HepG2 (cell line): Measurements from ENCODE around the gene NCS1. TPM values are rescaled to one million over a fixed set of nuclear protein-coding genes. Genes with fewer than 3 reads are reported as not detected.

ENCODE experiments used
- ATAC-seq: fragments of 200-7000 bp; cut with Tn5 transposase; 3 replicates; pipeline ENCODE4 v1.9.1; 2020; ENCODE audit warnings: mild to moderate bottlenecking, moderate library complexity
- BruUV-seq: library from RNA; stranded (reverse); fragments of 400-500 nt; replicated peaks from 2 replicates; lab custom pipeline; 2021; lab: Mats Ljungman, UMichigan
- CTCF ChIA-PET: fragments of 300-600 bp; formaldehyde crosslinking; extraction: SDS; loops from one replicate; lab custom pipeline; 2021; ENCODE audit warnings: low total read pairs, inconsistent platforms, low intra/inter-chr PET ratio; lab: Yijun Ruan, JAX
- POLR2A ChIA-PET: fragments of 350-600 bp; sonication (Branson Sonifier 250); formaldehyde crosslinking; loops from one replicate; lab custom pipeline; 2020; ENCODE audit warnings: antibody characterized with exemption, inconsistent platforms; lab: Yijun Ruan, JAX
- DNase-seq: peaks from one replicate; pipeline ENCODE4 v3.0.0-alpha.2; 2015; ENCODE audit warnings: low spot score
- FAIRE-seq: peaks from 3 replicates; lab custom pipeline; 2011; peaks lifted over from hg19 to GRCh38; lab: Jason Lieb, UNC
- H2AFZ ChIP-seq: one replicate; pipeline ENCODE4 v1.6.1; 2011; ENCODE audit warnings: low read length, inconsistent platforms
- H3K27ac ChIP-seq: fragments of 300-600 bp; 3 replicates; pipeline ENCODE4 v1.8.0; 2011; ENCODE audit warnings: mixed run types, mild to moderate bottlenecking, mixed read lengths, low read length, inconsistent platforms; ENCODE audit not compliant: insufficient read depth; ENCODE audit errors: extremely low read length
- H3K27me3 ChIP-seq, 2 experiments: fragments of 200-600 bp in 1 of 2; 2 replicates in 1 of 2; 3 replicates in 1 of 2; pipeline versions ENCODE4 v1.6.0 to v1.8.0; 2011; ENCODE audit warnings: low read length in 2 of 2, mild to moderate bottlenecking in 2 of 2, moderate library complexity in 2 of 2, inconsistent platforms in 1 of 2; ENCODE audit not compliant: insufficient read depth in 2 of 2, control insufficient read depth in 1 of 2
- H3K36me3 ChIP-seq, 2 experiments: fragments of 200-600 bp in 1 of 2; replicated peaks in 1 of 2; 2 replicates in 1 of 2; 3 replicates in 1 of 2; pipeline versions ENCODE4 v1.5.1 to v1.8.0; 2011; ENCODE audit warnings: low read length in 2 of 2, inconsistent platforms in 1 of 2; ENCODE audit not compliant: insufficient read depth in 2 of 2, control insufficient read depth in 1 of 2
- H3K4me1 ChIP-seq: 2 replicates; pipeline ENCODE4 v1.5.1; 2012; ENCODE audit warnings: low read length, inconsistent platforms; ENCODE audit not compliant: insufficient read depth
- H3K4me2 ChIP-seq: 2 replicates; pipeline ENCODE4 v1.6.0; 2011; ENCODE audit warnings: low read depth, low read length, inconsistent platforms
- H3K4me3 ChIP-seq, 3 experiments: fragments of 200-600 bp in 1 of 3; sonication (generic), shearing (Covaris generic) in 1 of 3; replicated peaks in 1 of 3; 2 replicates each; pipeline ENCODE4 v1.5.1; 2011 to 2016; ENCODE audit warnings: low read length in 3 of 3, inconsistent platforms in 2 of 3, low read depth in 2 of 3, mild to moderate bottlenecking in 2 of 3, control low read depth in 1 of 3, mixed read lengths in 1 of 3; ENCODE audit not compliant: insufficient read depth in 1 of 3
- H3K79me2 ChIP-seq: one replicate; pipeline ENCODE4 v1.6.1; 2011; ENCODE audit warnings: low read length, inconsistent platforms; ENCODE audit not compliant: insufficient read depth
- H3K9ac ChIP-seq: 2 replicates; pipeline ENCODE4 v1.6.0; 2011; ENCODE audit warnings: mild to moderate bottlenecking, low read depth, low read length, inconsistent platforms; ENCODE audit not compliant: insufficient read depth
- H3K9me3 ChIP-seq: 2 replicates; pipeline ENCODE4 v1.5.1; 2012; ENCODE audit warnings: mild to moderate bottlenecking, low read length
- H4K20me1 ChIP-seq: 2 replicates; pipeline ENCODE4 v1.6.0; 2011; ENCODE audit warnings: inconsistent platforms, mild to moderate bottlenecking, low read length, moderate library complexity; ENCODE audit not compliant: insufficient read depth
- CCDC6 ChIP-seq: sonication (generic); formaldehyde crosslinking; IDR thresholded peaks from 2 replicates; pipeline ENCODE4 v1.8.1; 2022; ENCODE audit warnings: mild to moderate bottlenecking, missing genetic modification reagents, moderate library complexity
- ZNF121 ChIP-seq: sonication (generic); formaldehyde crosslinking; IDR thresholded peaks from 2 replicates; pipeline ENCODE4 v1.5.0; 2020; ENCODE audit warnings: mild to moderate bottlenecking, missing genetic modification reagents
- WGBS: methylation state at CpG from one replicate; pipeline ENCODE4 v1.1.6; 2017; ENCODE audit warnings: low lambda C conversion rate; 5-methylcytosine and 5-hydroxymethylcytosine counted together
- in situ Hi-C: cut with HindIII; loops from 2 replicates; pipeline ENCODE4 v1.10.0; 2017; ENCODE audit warnings: low pct_unique_long_range_greater_than_20kb; ENCODE audit not compliant: extremely low pct_ligation_motif_present
- intact Hi-C: fragments of 100-400 bp; cut with micrococcal nuclease; formaldehyde crosslinking; loops from one replicate; pipeline ENCODE4 v1.10.0; 2022; ENCODE audit not compliant: unreplicated experiment
- polyA plus RNA-seq, 8 experiments: library from polyadenylated mRNA; depleted of rRNA in 3 of 8; stranded (reverse) in 7 of 8; unstranded in 1 of 8; fragments of >200 nt; fragmentation: Illumina TruSeq in 4 of 8; extraction: Trizol in 4 of 8; gene quantifications; 2 replicates each; pipeline versions ENCODE4 v1.2.1 to v1.2.3, GENCODE V29; 2011 to 2016; ENCODE audit warnings: low read depth in 4 of 8, missing spikeins in 1 of 8, mixed read lengths in 1 of 8; ENCODE audit not compliant: insufficient read depth in 1 of 8
- total RNA-seq, 5 experiments: library from RNA; depleted of rRNA; stranded (reverse); fragments of >200 nt; fragmentation: Illumina TruSeq; extraction: Trizol; gene quantifications; 2 replicates each; pipeline ENCODE4 v1.2.3, GENCODE V29; 2016; ENCODE audit warnings: low read depth in 1 of 5
- TF ChIP-seq, protein P1 (sequence below): sonication (generic); formaldehyde crosslinking; IDR thresholded peaks from 2 replicates; pipeline ENCODE4 v1.5.0; 2020; ENCODE audit warnings: missing genetic modification reagents

NCS1 gene
- total and polyA plus RNA-seq, 2 of the 13 experiments (the other 11 are each of a cell fraction or from before 2014, with no cell fraction given): 4.7 to 6.1 TPM

DNA sequence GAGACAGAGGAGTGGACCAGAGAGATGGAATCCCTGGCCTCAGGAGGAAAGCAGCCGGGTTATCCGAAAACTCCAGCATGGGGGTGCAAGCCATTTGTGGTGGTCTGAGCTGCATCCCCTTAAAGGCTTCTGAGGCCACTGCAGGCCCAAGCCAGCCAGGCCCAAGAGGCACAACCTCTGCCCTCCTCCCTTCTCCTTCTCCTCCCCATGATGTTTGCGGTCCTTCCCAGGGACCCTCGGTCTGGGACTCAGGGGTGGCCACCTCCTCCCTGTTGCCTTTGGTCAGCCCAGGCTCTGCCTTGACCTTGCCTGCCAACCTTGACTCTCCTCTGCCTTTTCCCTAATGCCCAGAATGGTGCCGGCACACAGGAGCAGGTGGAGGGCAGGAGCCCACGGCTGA lies 4.6 kb downstream of the NCS1 start:
- no peak overlapping the region for H3K27ac ChIP-seq
- peaks cover 9% of the 10 kb centered on the region; the same call in 1 of the 2 replicates for H3K4me1 ChIP-seq
- in situ Hi-C loops (no loop called here), intact Hi-C loops (loop anchor here (1.0 kb wide), 1 partner anchor 15 kb away; no protein-coding TSS in a partner anchor)
- no peak overlapping the region for H3K4me2 ChIP-seq
- WGBS: 90% methylated on average over 5 of the region's 6 CpGs
- H3K4me3 ChIP-seq: no peak overlapping the region
- no peaks in the 10 kb centered on the region for H3K79me2 ChIP-seq
- no peak overlapping the region for H2AFZ ChIP-seq
- no peak overlapping the region for H3K9ac ChIP-seq
- H3K36me3 ChIP-seq: no peaks in the 10 kb centered on the region
- no peak for TF ChIP-seq CCDC6 (CRISPR knock-in tag)
- no TSS peak for BruUV-seq
- FAIRE-seq (no peak), DNase-seq (no peak), ATAC-seq (no peak)
- H3K27me3 ChIP-seq: peaks cover under 1% of the 10 kb centered on the region in 2 experiments; a peak in 2 of 5 replicates
- no peaks in the 10 kb centered on the region for H4K20me1 ChIP-seq
- CTCF ChIA-PET: no interaction called here
- no peaks in the 10 kb centered on the region for H3K9me3 ChIP-seq
- POLR2A ChIA-PET: no interaction called here

DNA sequence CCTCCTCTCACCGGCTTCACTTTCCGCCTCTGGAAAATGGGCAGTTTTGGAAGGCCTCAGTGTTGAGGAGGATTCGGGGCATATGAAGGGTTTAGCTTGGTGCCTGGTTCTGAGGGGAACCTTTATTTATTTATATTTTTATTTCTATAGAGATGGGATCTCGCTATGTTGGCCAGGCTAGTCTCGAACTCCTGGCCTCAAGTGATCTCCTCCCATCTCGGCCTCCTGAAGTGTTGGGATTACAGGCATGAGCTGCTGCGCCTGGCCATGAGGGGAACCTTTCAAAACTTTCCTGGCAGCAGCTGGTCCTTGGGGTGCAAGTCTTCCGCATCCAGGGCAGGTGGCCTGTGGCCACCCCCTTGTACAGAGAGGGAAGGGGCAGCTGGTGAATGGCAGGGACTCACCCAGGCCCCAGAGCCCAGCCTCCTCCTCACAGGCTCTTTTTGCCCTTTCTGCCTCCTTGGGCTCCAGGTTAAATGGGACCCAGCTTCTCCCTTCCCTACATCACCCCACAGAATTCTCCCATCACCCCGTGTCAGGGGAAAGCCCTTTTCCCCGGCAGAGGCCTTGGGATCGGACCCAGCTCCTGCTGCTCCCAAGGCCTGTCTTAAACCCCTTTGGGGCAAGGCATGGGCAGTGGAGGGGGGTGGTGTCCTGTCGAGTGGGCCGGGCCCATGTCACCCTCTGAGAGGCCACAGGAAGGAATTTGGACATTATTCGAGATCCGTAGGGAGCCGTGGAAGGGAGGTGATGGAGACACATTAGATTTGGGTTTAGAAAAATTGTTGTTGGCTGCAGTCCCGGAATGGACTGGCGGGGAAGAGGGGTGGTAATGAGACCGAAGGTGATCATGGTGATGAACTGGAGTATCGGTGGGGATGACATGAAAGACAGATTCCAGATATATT lies 5.9 kb downstream of the NCS1 start:
- no peaks in the 10 kb centered on the region for H3K36me3 ChIP-seq
- no peaks in the 10 kb centered on the region for H3K9me3 ChIP-seq
- ATAC-seq (no peak), FAIRE-seq (no peak), DNase-seq (no peak)
- no peaks in the 10 kb centered on the region for H4K20me1 ChIP-seq
- H3K4me1 ChIP-seq: peaks cover 11% of the 10 kb centered on the region
- no peak overlapping the region for H3K27ac ChIP-seq
- H2AFZ ChIP-seq: no peak overlapping the region
- H3K4me2 ChIP-seq: no peak overlapping the region
- in situ Hi-C loops (no loop called here), intact Hi-C loops (no loop called here)
- no peak overlapping the region for H3K9ac ChIP-seq
- H3K27me3 ChIP-seq: no peaks in the 10 kb centered on the region
- ChIA-PET POLR2A (no interaction called here), CTCF (no interaction called here)
- no TSS peak for BruUV-seq
- H3K4me3 ChIP-seq: no peak overlapping the region
- 80% methylated on average over 19 of the region's 20 CpGs for WGBS
- H3K79me2 ChIP-seq: no peaks in the 10 kb centered on the region
- 0 out of 2 replicates have a peak, but pooled peaks have one; percentile 18 for TF ChIP-seq ZNF121 (CRISPR knock-in tag)
- TF ChIP-seq, protein P1, sequence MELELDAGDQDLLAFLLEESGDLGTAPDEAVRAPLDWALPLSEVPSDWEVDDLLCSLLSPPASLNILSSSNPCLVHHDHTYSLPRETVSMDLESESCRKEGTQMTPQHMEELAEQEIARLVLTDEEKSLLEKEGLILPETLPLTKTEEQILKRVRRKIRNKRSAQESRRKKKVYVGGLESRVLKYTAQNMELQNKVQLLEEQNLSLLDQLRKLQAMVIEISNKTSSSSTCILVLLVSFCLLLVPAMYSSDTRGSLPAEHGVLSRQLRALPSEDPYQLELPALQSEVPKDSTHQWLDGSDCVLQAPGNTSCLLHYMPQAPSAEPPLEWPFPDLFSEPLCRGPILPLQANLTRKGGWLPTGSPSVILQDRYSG: no peak
